Fibroblast of lung (primary cell): Measurements from ENCODE around the gene FMN1.

Source experiments
- CTCF ChIP-seq, 2 donors: IDR thresholded peaks in 1 of 2; conservative IDR thresholded peaks in 1 of 2; 1 replicate in 1 of 2; 2 replicates in 1 of 2; pipeline ENCODE4 v1.5.1; 2011 to 2012; ENCODE audit warnings: low read length in 2 of 2, control low read depth in 1 of 2, inconsistent platforms in 1 of 2, low read depth in 1 of 2, mild to moderate bottlenecking in 1 of 2
- EZH2 ChIP-seq: IDR thresholded peaks from 2 replicates; pipeline ENCODE4 v1.5.1; 2012; ENCODE audit warnings: low read length, control low read depth, mild to moderate bottlenecking; ENCODE audit errors: missing control alignments

GRCh38 chr15:32899126-32899596 lies 295.4 kb downstream of the FMN1 start:
- no peak for TF ChIP-seq CTCF (conservative IDR thresholded peaks at IDR 0.05 in 1 of 2, IDR thresholded peaks at IDR 0.05 in 1 of 2; ENCODE audit: low read depth in 1 of 2, low read length in 2 of 2)
- no peak for TF ChIP-seq EZH2
